OCI-LY1 (cell line): ENCODE results near the gene CRY2.

Source experiments
- H2AFZ ChIP-seq: fragments of 200-600 bp; sonication (generic), shearing (Covaris generic); 2 replicates; pipeline ENCODE4 v1.6.0; 2014; ENCODE audit warnings: antibody characterized with exemption, mild to moderate bottlenecking, low read length
- H3F3A ChIP-seq: fragments of 200-600 bp; sonication (generic), shearing (Covaris generic); 2 replicates; pipeline ENCODE4 v1.6.0; 2014; ENCODE audit warnings: mild to moderate bottlenecking, antibody characterized with exemption, low read length, moderate library complexity; ENCODE audit not compliant: insufficient read depth
- H3K27ac ChIP-seq: fragments of 200-600 bp; sonication (generic); 2 replicates; pipeline ENCODE4 v1.5.1; 2014; ENCODE audit warnings: low read length, mixed run types, mild to moderate bottlenecking, low read depth; ENCODE audit not compliant: poor library complexity, severe bottlenecking
- H3K27me3 ChIP-seq: fragments of 200-600 bp; sonication (generic); 2 replicates; pipeline ENCODE4 v1.6.0; 2014; ENCODE audit warnings: antibody characterized with exemption, mild to moderate bottlenecking, low read length, moderate library complexity; ENCODE audit not compliant: insufficient read depth
- H3K36me3 ChIP-seq: fragments of 200-600 bp; sonication (generic); 2 replicates; pipeline ENCODE4 v1.6.1; 2014; ENCODE audit warnings: mild to moderate bottlenecking, antibody characterized with exemption, low read length, moderate library complexity, mixed read lengths; ENCODE audit not compliant: insufficient read depth
- H3K4me1 ChIP-seq: fragments of 200-600 bp; sonication (generic); 2 replicates; pipeline ENCODE4 v1.5.1; 2014; ENCODE audit warnings: mild to moderate bottlenecking, low read length, moderate library complexity; ENCODE audit not compliant: insufficient read depth, severe bottlenecking
- H3K4me2 ChIP-seq: fragments of 200-600 bp; sonication (generic), shearing (Covaris generic); 2 replicates; pipeline ENCODE4 v1.6.1; 2014; ENCODE audit warnings: low read length
- H3K4me3 ChIP-seq: fragments of 200-600 bp; sonication (generic); 2 replicates; pipeline ENCODE4 v1.5.1; 2014; ENCODE audit warnings: low read length, low read depth, mild to moderate bottlenecking, mixed read lengths; ENCODE audit not compliant: poor library complexity, severe bottlenecking
- H3K79me2 ChIP-seq: fragments of 200-600 bp; shearing (Covaris generic); 2 replicates; pipeline ENCODE4 v1.6.1; 2016; ENCODE audit warnings: mixed run types, low read length, mixed read lengths; ENCODE audit not compliant: insufficient read depth
- H3K9ac ChIP-seq: fragments of 200-600 bp; sonication (generic), shearing (Covaris generic); 2 replicates; pipeline ENCODE4 v1.6.1; 2014; ENCODE audit warnings: mild to moderate bottlenecking, low read length, mixed read lengths
- H3K9me2 ChIP-seq: fragments of 200-600 bp; sonication (generic), shearing (Covaris generic); 2 replicates; pipeline ENCODE4 v1.6.1; 2014; ENCODE audit warnings: low read depth, mild to moderate bottlenecking, low read length, mixed read lengths
- H3K9me3 ChIP-seq: fragments of 200-600 bp; shearing (Covaris generic); 2 replicates; pipeline ENCODE4 v1.6.1; 2014; ENCODE audit warnings: low read length, mixed read lengths
- H4K20me1 ChIP-seq: fragments of 200-600 bp; sonication (generic), shearing (Covaris generic); 2 replicates; pipeline ENCODE4 v1.6.0; 2016; ENCODE audit warnings: mild to moderate bottlenecking, low read length; ENCODE audit not compliant: insufficient read depth
- EZH2 ChIP-seq: fragments of 200-600 bp; sonication (generic), shearing (Covaris generic); IDR thresholded peaks from 2 replicates; pipeline ENCODE4 v1.8.0; 2017; ENCODE audit warnings: borderline replicate concordance, mixed run types, mild to moderate bottlenecking, antibody characterized with exemption, low read length, moderate library complexity, mixed read lengths
- TF ChIP-seq, protein P1 (sequence below): fragments of 200-600 bp; sonication (generic), shearing (Covaris generic); IDR thresholded peaks from 2 replicates; pipeline ENCODE4 v1.5.1; 2017; ENCODE audit warnings: mild to moderate bottlenecking, antibody characterized with exemption, low read length, moderate library complexity, mixed read lengths

CRY2 gene

DNA sequence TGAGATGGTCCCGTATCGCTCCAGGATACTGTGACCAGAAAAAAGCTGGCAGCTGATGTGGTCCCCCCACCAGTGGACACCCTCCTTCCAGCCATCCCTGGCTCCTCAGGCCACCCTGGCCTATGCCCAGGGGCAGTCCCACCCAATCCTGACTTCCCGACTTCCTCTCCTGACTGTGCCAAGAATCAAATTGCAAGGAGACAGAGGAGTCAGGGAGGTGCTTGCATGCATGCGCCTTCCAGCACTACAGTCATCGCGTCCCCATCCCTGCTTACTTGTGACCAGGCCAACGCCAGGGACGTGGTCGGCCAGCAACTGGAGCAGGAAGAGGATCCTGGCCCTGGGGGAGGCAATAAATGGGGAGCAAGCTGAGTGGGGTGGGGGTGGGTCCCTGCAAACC lies 63.3 kb downstream of the CRY2 start:
- H3K27me3 ChIP-seq = no peaks in the 10 kb centered on the region
- H3F3A ChIP-seq = no peaks in the 10 kb centered on the region
- no peaks in the 10 kb centered on the region for H3K9me2 ChIP-seq
- no peaks in the 10 kb centered on the region for H3K4me1 ChIP-seq
- TF ChIP-seq, protein P1, sequence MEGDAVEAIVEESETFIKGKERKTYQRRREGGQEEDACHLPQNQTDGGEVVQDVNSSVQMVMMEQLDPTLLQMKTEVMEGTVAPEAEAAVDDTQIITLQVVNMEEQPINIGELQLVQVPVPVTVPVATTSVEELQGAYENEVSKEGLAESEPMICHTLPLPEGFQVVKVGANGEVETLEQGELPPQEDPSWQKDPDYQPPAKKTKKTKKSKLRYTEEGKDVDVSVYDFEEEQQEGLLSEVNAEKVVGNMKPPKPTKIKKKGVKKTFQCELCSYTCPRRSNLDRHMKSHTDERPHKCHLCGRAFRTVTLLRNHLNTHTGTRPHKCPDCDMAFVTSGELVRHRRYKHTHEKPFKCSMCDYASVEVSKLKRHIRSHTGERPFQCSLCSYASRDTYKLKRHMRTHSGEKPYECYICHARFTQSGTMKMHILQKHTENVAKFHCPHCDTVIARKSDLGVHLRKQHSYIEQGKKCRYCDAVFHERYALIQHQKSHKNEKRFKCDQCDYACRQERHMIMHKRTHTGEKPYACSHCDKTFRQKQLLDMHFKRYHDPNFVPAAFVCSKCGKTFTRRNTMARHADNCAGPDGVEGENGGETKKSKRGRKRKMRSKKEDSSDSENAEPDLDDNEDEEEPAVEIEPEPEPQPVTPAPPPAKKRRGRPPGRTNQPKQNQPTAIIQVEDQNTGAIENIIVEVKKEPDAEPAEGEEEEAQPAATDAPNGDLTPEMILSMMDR = no peak
- TF ChIP-seq EZH2 = no peak
- no peaks in the 10 kb centered on the region for H4K20me1 ChIP-seq
- peaks cover 50% of the 10 kb centered on the region for H3K36me3 ChIP-seq
- no peak overlapping the region for H3K4me3 ChIP-seq
- H3K9ac ChIP-seq = no peak overlapping the region
- no peaks in the 10 kb centered on the region for H3K9me3 ChIP-seq
- H3K27ac ChIP-seq = no peak overlapping the region
- H3K4me2 ChIP-seq = no peak overlapping the region
- no peak overlapping the region for H2AFZ ChIP-seq
- H3K79me2 ChIP-seq = no peaks in the 10 kb centered on the region

- Histone ChIP-seq H3K4me2 (no peak overlapping the region), H3F3A (no peaks in the 10 kb centered on the region), H3K9me3 (no peaks in the 10 kb centered on the region), H3K9ac (no peak overlapping the region), H3K9me2 (no peaks in the 10 kb centered on the region), H3K36me3 (peaks cover 57% of the 10 kb centered on the region), H3K4me3 (no peak overlapping the region), H3K79me2 (0 out of 2 replicates have a peak, but pooled peaks cover 3% of the 10 kb centered on the region), H3K27me3 (no peaks in the 10 kb centered on the region), H3K4me1 (peaks cover 18% of the 10 kb centered on the region), H4K20me1 (no peaks in the 10 kb centered on the region), H3K27ac (no peak overlapping the region), H2AFZ (no peak overlapping the region)
- TF ChIP-seq, protein P1 = no peak
- no peak for TF ChIP-seq EZH2
Measured at GRCh38 chr11:45913514-45913913, 66.2 kb downstream of the CRY2 start.

GRCh38 chr11:45913942-45914635 lies 66.8 kb downstream of the CRY2 start:
- Histone ChIP-seq H3K9me2 (no peaks in the 10 kb centered on the region), H3K4me2 (no peak overlapping the region), H4K20me1 (no peaks in the 10 kb centered on the region), H3K9ac (no peak overlapping the region), H3F3A (no peaks in the 10 kb centered on the region), H2AFZ (no peak overlapping the region), H3K79me2 (0 out of 2 replicates have a peak, but pooled peaks cover 3% of the 10 kb centered on the region), H3K27me3 (no peaks in the 10 kb centered on the region), H3K9me3 (no peaks in the 10 kb centered on the region), H3K4me3 (no peak overlapping the region), H3K27ac (no peak overlapping the region), H3K4me1 (peaks cover 24% of the 10 kb centered on the region), H3K36me3 (peaks cover 57% of the 10 kb centered on the region)
- no peak for TF ChIP-seq EZH2
- TF ChIP-seq, protein P1 = no peak
